WI38 (cell line): ENCODE data around the gene CNOT3.

Experiments used
- H3K4me3 ChIP-seq: 2 replicates; pipeline ENCODE4 v1.5.1; 2011; ENCODE audit warnings: low read depth, mild to moderate bottlenecking, control low read depth, low read length
- TF ChIP-seq, protein P1 (sequence below): IDR thresholded peaks from 2 replicates; pipeline ENCODE4 v1.5.1; 2012; ENCODE audit warnings: low read depth, mild to moderate bottlenecking, control low read depth, low read length

Gene CNOT3

DNA sequence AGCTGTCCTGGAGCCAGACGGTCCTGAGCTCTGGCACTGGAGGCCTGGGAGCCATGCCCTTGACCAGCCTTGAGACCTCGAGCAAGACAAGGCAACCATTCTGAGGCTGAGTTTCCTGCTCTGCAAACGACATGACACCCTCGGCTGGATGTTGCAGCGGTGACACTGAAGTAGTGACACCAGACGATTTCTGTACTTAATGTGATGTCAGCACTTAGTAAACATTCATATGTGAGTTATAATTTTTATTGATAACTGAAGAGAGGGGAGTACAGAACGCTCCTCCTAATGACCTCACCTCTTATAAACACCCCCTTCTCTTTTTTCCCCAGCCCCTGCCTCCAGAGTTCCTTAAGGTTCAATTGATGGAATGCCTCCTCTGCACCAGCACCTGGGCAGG is 29.1 kb upstream of the CNOT3 start:
- H3K4me3 ChIP-seq = no peak overlapping the region
- TF ChIP-seq, protein P1, sequence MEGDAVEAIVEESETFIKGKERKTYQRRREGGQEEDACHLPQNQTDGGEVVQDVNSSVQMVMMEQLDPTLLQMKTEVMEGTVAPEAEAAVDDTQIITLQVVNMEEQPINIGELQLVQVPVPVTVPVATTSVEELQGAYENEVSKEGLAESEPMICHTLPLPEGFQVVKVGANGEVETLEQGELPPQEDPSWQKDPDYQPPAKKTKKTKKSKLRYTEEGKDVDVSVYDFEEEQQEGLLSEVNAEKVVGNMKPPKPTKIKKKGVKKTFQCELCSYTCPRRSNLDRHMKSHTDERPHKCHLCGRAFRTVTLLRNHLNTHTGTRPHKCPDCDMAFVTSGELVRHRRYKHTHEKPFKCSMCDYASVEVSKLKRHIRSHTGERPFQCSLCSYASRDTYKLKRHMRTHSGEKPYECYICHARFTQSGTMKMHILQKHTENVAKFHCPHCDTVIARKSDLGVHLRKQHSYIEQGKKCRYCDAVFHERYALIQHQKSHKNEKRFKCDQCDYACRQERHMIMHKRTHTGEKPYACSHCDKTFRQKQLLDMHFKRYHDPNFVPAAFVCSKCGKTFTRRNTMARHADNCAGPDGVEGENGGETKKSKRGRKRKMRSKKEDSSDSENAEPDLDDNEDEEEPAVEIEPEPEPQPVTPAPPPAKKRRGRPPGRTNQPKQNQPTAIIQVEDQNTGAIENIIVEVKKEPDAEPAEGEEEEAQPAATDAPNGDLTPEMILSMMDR = no peak

DNA sequence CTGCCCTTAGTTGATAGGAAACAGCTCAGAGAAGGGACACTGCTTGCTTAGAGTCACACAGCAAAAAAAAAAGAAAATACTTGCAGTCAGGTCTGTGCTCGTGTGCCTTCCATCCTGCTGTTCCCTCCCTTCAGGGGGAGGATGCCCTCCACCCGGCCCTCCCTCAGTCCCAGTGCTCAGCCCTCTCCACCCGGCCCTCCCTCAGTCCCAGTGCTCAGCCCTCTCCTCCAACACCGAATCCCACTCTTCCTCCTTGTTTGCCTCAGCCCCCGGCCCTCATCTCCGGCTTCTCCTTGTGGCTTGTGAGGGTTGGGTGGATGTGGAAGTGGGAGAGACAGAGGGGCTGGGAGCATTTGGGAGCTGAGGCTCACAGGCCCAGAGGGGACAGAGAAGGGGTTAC is 27.9 kb upstream of the CNOT3 start:
- TF ChIP-seq, protein P1 = no peak

DNA sequence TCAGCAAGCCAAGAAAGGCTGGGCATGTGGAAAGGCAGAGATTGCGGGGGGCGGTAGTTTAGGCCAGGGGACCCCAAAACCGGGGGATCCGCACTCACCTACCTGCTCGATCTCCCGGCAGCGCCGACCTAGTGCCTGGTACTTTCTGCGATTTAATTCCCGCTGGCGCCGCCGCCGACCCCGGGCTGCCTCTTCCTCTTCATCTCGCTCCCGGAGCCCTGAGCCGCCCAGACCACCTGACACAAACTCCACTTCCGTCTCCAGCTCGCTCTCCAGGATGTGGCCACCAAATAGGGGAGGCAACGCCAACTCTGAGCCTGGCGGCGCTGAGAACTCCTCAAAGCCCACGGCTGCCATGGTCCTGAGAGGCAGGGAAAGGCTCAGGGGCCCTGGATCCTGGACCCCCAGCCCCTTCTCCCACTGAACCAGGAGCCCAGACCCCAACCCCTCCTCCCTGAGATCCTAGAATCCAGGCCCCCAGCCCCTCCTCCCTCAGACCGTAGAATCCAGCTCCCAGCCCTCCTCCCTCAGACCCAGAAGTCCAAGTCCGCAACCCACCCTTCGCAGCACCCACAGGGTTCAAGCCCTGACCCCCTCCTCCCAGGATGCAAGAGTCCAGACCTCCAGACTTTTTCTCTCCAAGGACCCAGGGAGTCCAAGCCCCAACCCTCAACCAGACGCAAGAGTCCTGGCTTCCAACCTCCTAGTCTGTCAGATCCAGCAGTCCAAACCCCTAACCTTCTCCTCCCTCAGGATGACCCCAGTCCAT is 23.0 kb upstream of the CNOT3 start:
- peak overlapping the region; percentile 83 for H3K4me3 ChIP-seq
- TF ChIP-seq, protein P1 = no peak

More for the DNA sequence above, 27.9 kb upstream of the CNOT3 start:
- H3K4me3 ChIP-seq = no peak overlapping the region

DNA sequence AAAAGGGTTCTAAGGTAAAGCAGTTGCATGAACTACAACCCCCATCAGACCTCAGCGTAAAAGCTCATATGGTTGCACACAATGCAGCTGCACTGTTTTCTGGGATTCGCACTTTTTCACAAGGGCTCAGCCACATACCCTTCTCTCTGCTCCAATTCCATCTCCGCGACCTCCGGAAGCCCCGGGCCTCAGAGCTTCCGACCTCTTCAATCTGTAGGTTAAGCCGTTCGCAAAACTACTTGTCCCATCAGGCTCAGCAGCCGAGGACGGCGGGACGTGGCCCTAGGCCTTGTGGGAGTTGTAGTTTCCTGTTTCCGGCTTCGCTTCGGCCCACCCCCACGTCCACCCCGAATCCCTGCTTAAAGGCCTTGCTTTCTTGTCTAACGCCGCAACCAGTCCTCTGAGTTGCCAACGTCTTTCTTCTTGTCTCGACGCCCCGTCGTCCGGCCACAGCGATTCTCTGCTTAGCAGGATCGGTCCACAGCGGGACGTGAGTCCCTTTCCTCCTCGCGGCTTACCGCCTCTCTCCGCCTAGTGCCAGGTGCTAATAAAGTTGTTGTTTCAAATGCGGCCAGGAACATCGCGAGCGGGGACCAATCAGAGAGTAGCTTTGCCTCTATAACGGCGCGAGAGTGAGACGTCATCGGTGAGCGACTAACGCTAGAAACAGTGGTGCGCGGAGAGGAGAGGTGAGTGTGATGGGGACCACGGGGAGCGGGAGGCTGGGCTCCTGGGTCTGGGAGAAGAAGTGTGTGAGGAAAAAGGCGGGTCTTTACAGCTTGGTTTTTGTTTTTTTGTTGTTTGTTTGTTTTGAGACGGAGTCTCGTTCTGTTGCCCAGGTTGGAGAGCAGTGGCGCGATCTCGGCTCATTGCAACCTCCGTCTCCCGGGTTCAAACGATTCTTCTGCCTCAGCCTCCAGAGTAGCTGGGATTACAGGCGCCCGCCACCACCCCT is 22.2 kb upstream of the CNOT3 start, which contains the start of the genes PRPF31 and TFPT:
PRPF31 (plus strand) TSS at position 646 of the 955 bp plus-strand sequence. CDS start 2,525 bp downstream, outside the sequence.
TFPT (minus strand) TSS at position 549 of the 955 bp plus-strand sequence; CDS start at position 161, 388 bp downstream.
- peak within 1 kb of the TSS; percentile 83 for H3K4me3 ChIP-seq
- TF ChIP-seq, protein P1 = no peak

DNA sequence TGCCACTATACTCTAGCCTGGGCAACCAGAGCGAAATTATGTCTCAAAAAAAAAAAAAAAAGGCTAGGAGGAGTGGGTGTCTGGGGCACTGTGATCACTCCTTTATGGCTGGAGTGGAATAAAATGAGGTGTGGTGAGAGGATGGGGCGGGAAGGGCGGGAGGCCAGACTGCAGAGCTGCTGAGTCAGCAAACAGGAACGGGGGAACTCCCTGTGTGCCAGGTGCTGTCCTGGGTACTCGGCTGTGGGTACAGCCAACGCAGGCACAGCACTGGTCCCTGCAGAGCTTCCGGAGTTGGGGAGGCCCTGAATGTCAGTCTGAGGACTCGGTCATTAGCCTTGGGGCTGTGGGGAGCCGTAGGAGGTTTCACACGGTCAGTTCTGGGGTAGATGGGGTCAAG is 16.3 kb upstream of the CNOT3 start:
- no peak overlapping the region for H3K4me3 ChIP-seq
- TF ChIP-seq, protein P1 = no peak

DNA sequence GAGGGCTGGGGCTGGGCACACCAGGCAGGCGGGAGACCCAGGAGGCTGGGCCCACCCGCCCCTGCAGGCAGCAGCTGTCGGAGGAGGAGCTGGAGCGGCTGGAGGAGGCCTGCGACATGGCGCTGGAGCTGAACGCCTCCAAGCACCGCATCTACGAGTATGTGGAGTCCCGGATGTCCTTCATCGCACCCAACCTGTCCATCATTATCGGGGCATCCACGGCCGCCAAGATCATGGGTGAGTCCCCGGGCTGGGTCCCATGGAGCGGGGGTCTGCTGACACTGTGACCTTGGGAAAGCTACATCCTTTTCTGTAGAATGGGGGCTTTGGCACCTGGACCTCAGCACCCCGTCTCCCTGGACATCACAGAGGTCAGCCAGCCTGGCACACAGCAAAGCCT is 13.9 kb upstream of the CNOT3 start:
- TF ChIP-seq, protein P1 = no peak
- no peak overlapping the region for H3K4me3 ChIP-seq
